ENCODE results near the gene TENT5A.
A peak's percentile ranks its signal among the peaks of the same experiment; 100 is the strongest.

Gene TENT5A

GRCh38 chr6:81770381-81770780, 17.9 kb upstream of the TENT5A start:
- DNase-seq = no peak

- no peak for DNase-seq
These were observed 17.3 kb upstream of the TENT5A start for GRCh38 chr6:81769824-81770223.

GRCh38 chr6:81768150-81768942, 15.9 kb upstream of the TENT5A start:
- DNase-seq = no peak

GRCh38 chr6:81767163-81767891, 14.8 kb upstream of the TENT5A start:
- DNase-seq = no peak

GRCh38 chr6:81766482-81767069, 14.1 kb upstream of the TENT5A start:
- no peak for DNase-seq

DNA sequence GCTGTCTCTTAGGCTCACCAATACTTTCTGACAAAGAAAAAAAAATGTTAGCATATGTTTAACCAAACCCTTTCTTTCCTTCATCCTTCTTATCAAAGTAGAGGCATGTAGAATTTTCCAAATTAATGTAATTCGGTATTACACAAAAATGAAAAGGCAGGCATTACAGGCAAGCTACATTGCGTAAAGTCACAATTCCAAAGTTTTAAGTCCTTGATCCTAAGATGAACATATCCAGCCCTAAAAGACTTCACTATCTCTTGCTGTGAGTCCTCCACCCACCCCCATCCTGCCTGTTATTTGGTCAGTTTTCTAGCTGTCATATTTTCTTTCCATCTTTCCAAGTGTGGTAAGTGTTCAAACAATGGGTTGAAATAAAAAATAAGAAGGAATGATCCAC, 12.1 kb upstream of the TENT5A start:
- no peak for DNase-seq

DNA sequence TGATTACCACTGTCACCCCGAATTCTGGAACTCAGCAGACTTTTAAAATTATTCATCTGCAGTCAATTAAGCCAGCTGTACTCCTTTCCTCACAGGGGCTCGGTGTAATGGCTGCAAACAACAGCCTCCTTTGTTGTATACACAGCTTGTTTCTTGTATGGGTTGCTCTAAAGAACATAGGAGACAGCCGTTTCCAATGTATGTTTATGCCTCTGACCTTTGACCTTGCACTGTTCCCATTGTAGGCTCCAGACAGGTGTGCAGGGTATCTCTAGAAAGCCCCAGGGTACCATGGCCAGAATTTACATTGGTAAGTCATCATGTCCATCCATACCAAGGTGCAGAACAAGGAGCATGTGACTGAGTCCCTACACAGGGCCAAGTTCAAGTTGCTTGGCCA, 11.5 kb upstream of the TENT5A start:
- DNase-seq = no peak

- DNase-seq = no peak
These were observed 10.6 kb upstream of the TENT5A start for GRCh38 chr6:81763051-81763450.

DNA sequence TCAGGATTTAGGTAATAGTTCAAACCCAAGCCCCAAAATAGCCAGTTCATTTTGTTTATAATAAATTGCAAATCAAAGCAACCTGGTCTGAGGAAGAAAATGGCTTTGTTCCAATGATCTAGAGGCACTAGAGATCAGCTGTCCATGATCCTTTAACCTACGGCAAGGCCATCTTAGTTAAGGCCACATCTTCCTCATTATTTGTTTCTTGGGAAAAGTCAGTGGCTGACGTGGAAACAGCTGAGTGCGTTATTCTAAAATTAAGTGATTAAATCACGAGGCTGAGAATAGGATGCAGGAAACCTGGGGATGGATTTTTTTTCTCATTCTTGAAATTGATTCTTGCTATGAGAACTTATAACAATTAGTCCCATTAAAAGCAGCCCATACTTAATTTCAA, 10.1 kb upstream of the TENT5A start:
- DNase-seq = no peak

DNA sequence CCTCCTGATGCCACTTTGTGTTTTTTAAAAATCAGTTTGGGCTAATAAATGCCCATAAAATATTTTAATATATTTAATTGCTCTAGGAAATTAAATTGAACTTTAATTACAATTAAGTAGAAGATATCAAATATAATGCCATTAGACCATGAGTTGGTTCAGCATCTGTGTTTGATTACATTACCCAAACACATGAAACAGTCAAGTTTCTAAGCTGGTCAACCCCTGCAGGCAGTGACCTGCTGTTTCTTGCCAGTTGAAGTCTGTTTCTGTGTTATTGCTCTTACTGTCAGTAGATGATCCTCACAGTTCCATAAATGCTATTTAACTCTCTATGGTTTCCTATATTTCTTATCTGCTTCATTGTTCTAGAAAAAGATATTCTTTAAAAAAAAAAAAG, 9.7 kb upstream of the TENT5A start:
- no peak for DNase-seq

DNA sequence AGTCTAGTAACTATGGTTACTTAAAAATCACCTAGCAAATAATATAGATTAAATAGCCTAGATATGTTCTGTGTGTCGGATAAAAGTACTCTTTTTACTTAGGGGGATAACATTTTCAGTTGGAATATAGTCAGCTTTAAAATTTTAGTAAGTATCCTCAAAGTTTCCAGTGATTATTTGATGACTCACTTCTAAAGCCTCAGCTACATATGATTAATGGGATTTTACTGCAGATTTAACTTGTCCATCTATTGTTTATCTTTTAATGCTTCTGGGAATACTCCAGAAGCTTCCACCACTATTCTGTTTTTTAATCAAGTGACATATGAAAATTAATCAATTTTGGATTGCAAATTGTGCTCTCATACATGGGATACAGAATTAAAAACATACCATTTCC, 8.7 kb upstream of the TENT5A start:
- DNase-seq = no peak

- no peak for DNase-seq
These were observed 7.3 kb upstream of the TENT5A start for GRCh38 chr6:81759782-81760181.

DNA sequence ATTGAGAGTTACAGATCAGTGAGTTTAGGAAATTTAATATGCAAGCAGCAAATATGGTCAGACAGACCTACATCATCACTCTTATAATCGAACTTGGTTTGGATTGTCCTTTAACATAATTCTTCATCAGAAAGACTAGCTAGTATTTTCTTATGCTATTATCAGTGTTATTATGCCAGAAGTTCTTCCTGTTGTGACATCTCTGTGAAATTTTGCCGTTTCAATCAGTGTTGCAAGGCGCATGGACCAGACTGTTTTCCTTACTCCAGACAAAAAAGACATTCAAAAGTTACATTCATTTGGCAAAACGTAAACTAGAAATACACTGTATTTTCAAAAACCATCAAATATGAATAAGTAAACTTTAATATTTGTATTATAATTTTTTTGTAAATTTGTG, 5.7 kb upstream of the TENT5A start:
- DNase-seq = no peak

DNA sequence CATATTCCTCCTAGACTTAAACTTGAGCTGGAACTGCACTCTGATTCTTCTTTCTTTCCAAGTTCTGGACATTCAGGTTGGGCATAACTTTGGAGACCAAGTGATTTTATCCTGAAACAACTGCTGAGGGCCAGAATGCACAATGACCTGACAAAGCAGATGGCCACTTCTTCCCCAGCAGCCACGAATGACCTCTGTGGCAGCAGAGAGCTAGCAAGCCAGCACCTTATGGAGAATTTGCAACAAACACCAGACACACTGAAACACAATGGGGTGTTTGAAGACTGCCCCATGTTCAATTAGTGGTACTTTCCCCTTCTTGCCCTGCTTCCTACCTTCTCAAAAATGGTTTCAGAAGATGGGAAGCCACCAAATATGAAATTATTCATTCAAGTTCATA, 4.2 kb upstream of the TENT5A start:
- no peak for DNase-seq

GRCh38 chr6:81755551-81755950, 3.1 kb upstream of the TENT5A start:
- DNase-seq = no peak

DNA sequence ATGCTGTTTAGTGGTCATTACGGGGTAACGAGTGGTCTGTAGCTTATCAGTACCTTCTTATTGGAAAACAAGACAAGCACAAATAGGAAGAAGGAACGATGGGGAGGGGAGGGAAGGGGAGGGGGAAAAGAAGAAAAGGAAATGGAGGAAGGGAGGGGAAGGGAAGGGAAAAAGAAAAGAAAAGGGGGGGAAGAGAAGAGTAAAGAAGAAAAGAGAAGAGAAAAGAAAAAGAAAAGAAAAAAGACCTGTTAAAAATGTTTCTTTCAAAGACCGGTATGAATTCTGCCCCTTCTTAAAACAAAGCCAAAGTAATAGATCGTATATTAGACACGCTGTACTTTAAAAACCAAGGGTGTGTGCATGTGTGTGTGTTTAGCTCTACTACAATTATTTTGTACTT, 2.4 kb upstream of the TENT5A start:
- no peak for DNase-seq

- DNase-seq = peak; percentile 52
These were observed 1.5 kb upstream of the TENT5A start for GRCh38 chr6:81753711-81754577.

GRCh38 chr6:81752921-81753710, 635 bp upstream of the TENT5A start:
- DNase-seq = peak; percentile 57

- peak; percentile 13 for DNase-seq
These were observed 945 bp downstream of the TENT5A start for GRCh38 chr6:81751388-81752083.

DNA sequence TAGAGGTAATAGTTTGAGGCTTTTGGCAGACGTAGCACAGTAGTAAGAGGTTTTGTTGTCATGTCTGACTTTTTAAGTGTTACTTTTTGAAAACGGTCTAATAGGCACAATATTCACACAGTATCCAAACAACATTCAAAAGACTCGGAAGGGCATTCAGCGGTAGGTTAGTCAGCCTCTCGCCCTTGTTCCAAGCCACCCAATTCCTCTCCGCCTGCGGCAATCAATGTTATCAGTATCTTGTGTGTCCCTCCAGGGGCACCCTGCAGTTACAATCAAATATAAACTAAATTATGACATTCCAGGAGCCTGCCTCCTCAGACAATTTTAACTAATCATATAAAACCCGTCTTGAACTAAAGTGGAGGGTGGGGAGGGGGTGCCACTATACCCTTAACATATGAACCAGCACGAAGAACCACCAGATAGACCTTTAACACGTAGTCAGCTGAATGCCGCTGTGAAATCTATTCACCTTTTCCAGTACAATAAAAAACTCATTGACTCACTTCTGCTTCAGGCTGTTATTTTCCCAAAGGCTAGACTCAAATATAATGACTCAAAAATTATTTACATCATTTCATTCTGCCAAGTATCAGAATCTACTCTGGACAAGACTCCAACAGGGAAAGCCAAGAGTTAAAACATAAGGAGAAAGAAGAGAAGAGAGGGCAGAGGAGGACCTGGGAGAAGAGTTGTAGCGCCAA, 1.6 kb downstream of the TENT5A start:
- DNase-seq = no peak

DNA sequence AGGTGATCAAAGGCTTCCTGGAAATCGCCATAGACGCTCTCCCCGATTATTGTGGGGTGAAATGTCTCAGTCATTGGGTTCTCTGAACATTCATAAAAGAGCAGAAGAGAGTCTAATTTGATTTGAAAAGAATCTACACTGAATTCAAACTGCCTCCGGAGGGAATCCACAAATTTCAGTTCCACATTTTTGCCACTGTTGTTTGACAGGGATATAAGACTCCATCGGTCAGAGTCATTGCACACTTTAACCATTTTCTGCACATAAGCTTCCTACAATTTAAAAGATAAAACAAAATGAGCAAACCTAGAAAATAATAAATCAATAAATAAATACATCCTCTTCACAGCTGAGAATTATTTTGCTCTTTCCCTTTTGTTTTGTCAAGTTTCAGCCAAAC, 2.3 kb downstream of the TENT5A start:
- no peak for DNase-seq
